VCaP (cell line): ENCODE data around the gene GGA1.

Source experiments
- H3K27ac ChIP-seq: fragments of 450-650 bp; 2 replicates; pipeline ENCODE4 v1.5.1; 2017
- TF ChIP-seq, protein P1 (sequence below): fragments of 450-650 bp; conservative IDR thresholded peaks from 2 replicates; pipeline ENCODE4 v1.5.1; 2017; ENCODE audit warnings: mild to moderate bottlenecking, moderate library complexity

Gene GGA1

DNA sequence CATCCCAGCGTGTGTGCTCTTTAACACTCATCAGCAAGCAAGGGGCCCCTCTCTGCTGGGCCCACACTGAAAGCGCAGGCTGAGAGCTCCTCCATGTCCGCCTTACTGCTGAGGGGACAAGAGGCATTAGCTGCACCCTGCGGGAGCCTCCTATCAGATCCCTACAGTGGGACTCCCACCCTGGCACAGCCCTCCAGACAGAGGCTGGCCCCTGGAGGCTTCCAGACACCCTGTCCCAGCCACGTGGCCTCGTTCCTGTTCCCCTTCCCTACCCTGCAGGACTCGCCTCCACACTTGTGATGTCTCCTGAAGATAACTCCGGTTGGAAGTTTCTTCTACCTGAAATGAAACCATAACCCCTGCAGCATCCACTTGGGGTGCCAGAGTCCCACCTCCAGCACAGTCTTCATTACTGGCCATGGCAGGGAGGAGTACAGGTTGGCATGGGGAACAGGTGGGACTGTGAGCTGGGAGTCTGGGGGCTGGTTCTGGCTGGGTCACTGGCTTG is 25.8 kb downstream of the GGA1 start:
- H3K27ac ChIP-seq, result no peak overlapping the region

DNA sequence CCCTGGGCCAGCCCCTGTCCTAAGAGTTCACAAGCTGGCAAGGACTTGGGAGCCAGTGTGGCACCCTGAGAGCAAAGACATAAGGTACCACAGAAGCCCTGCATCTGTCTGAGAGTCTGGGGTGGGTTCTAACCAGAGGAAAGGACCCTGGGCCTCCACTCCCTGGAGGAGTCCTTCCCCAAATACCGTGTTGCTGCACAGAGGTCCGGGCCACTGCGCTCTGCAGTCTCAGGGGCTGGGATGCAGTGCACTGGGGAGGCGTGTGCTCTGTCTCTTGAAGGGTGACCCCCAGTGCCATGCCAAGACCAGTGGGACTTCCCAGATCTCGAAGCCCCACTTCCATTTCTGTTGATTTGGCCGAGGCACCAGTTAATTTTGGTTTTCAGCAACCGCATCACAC is 26.5 kb downstream of the GGA1 start:
- no peak overlapping the region for H3K27ac ChIP-seq
- TF ChIP-seq, protein P1, sequence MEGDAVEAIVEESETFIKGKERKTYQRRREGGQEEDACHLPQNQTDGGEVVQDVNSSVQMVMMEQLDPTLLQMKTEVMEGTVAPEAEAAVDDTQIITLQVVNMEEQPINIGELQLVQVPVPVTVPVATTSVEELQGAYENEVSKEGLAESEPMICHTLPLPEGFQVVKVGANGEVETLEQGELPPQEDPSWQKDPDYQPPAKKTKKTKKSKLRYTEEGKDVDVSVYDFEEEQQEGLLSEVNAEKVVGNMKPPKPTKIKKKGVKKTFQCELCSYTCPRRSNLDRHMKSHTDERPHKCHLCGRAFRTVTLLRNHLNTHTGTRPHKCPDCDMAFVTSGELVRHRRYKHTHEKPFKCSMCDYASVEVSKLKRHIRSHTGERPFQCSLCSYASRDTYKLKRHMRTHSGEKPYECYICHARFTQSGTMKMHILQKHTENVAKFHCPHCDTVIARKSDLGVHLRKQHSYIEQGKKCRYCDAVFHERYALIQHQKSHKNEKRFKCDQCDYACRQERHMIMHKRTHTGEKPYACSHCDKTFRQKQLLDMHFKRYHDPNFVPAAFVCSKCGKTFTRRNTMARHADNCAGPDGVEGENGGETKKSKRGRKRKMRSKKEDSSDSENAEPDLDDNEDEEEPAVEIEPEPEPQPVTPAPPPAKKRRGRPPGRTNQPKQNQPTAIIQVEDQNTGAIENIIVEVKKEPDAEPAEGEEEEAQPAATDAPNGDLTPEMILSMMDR, result no peak

More for the DNA sequence above, 25.8 kb downstream of the GGA1 start:
- TF ChIP-seq, protein P1, result no peak

DNA sequence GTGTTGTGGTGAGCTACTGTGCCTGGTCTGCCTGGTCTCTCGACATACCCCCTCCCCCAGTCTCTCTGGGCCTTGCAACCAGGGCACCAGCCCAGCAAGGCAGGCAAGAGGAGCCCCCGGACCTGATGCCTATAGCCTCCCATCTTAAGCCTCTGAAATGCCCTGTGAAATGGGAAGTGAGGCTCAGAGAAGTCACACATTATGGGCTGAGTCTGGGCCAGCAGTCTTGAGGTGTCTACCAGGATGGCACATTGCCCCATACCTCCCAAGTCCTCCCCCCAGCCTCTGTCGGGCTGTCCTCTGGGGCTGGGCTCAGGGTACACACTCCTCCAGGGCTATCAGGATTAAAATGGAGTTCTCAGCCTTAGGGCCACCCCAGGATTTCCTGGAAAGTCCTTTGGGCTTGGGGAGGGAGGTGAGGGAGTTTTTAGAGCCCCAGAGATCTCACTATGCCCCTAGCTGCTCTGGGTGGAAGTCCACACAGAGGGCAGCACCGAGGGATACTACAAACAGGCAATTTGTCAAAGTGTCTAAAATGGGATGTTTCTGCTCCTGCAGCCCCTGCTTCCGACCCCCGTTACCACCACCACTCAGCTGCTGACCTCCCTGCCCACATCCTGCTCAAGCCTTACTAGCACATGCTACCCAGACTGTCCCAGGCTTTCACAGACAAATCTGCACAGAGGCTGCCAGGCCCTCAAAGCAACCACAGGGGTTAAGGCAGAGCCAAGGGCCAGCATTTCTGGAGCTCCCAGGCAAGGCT is 27.7 kb downstream of the GGA1 start:
- TF ChIP-seq, protein P1, result no peak; the same call in 1 of the 2 replicates
- no peak overlapping the region for H3K27ac ChIP-seq

DNA sequence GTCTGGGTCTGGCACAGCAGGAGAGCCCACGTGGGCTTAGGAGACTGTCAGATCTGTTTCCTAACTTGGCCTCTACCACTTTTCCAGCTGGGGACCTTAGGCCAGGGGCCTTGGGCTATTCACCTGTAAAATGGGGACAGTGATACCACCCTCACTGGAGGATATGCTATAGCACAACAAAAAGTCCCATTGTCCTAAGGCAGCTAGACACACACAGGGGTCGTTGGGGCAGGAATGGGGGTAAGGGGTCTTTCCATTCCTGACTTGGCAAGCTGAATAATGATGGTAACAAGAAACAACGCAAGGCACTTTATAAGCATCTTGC is 28.3 kb downstream of the GGA1 start:
- no peak overlapping the region for H3K27ac ChIP-seq
- TF ChIP-seq, protein P1, result no peak

DNA sequence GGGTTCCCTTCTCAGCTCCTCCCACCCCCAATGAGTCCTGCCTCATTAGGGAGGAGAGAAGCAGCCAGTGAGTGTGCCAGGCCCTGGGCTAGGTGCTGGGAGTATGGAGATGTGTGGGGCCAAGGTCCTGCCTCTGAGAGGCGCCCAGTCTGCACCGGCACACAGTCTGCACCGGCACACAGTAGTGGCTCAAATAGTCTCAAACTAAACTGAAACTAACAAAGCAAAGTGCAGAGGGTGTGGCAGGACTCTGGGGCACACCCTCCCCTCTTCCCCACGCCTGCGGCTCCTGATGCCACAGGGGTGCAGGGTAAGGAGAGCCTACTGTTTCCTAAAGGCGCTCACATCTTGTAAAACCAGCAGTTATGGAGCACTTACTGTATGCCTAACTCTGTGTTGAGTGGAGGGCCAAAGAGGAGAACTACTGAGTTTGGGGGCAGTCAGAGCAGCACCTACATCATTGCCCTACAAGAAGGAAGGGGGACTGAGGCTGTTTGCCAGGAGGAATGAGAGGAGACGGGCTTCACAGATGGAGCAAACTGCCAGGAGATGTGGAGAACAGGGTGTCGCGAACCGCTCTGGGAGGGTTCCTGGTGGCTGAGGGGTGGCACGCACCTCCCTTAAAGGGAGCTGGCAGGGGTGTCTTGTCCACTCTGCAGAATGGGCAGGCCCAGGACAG is 29.9 kb downstream of the GGA1 start:
- H3K27ac ChIP-seq, result no peak overlapping the region
- TF ChIP-seq, protein P1, result no peak

DNA sequence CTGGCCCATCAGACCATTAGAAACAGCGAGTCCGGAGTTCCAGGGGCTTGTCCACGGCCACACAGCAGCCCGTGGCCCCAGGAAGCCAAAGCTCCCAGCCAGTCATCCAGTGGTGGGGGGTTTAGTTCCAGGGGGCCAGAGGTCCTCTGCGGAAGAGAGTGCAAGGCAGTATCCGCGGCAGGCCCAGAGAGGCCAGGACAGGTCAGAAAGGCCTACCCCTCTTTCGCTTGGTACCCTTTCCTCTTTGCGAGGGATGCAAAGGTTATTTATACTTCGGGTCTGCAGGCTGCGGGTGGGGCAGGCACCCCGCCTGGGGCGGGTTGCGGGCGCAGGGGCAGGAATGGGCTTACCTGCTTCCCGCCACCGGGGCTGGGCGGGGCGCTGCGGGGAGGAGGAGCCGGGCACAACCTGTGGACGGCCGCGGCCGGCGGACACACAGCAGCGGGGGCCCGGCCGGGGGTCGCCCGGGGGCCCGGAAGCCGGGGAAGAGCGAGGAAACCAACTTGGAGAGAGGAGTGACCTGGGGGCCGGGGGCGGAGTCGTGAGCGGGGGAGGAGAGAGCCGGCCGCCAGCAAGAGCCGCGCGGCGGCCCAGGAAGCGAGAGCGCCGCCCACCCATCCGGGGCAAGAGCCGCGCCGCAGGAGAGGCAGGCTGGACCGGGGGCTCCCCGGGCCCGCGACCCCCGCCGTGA is 30.6 kb downstream of the GGA1 start, which contains the start of gene SH3BP1:
TSS of gene SH3BP1 (plus strand) at position 600 of the 691 bp plus-strand sequence. CDS start 119 bp downstream, outside the sequence.
- peak within 1 kb of the TSS; percentile 56; the same call in 1 of the 2 replicates for H3K27ac ChIP-seq

More for the DNA sequence above, 30.6 kb downstream of the GGA1 start, which contains the start of gene SH3BP1:
- TF ChIP-seq, protein P1, result no peak
